GM12878 (cell line): ENCODE results near the gene TFRC. TPM values are rescaled to one million over a fixed set of nuclear protein-coding genes. Genes with fewer than 3 reads are reported as not detected.

Experiments used
- ATAC-seq: fragments of 200-7000 bp; cut with Tn5 transposase; 3 replicates; pipeline ENCODE4 v1.9.1; 2020; ENCODE audit warnings: mild to moderate bottlenecking, moderate library complexity
- BruUV-seq: library from RNA; stranded (reverse); fragments of 400-500 nt; replicated peaks from 2 replicates; lab custom pipeline; 2021; lab: Mats Ljungman, UMichigan
- CTCF ChIA-PET: fragments of 300-600 bp; sonication (Branson Sonifier 250); formaldehyde crosslinking; extraction: SDS; loops from one replicate; lab custom pipeline; 2021; ENCODE audit warnings: inconsistent platforms; lab: Yijun Ruan, JAX
- POLR2A ChIA-PET: fragments of 350-600 bp; formaldehyde crosslinking; extraction: SDS; loops from one replicate; lab custom pipeline; 2021; ENCODE audit warnings: inconsistent platforms; lab: Charles Lee
- RAD21 ChIA-PET: fragments of 300-600 bp; sonication (Branson Sonifier 250); formaldehyde crosslinking; loops from one replicate; lab custom pipeline; 2023; ENCODE audit warnings: antibody characterized with exemption; ENCODE audit not compliant: unreplicated experiment; lab: Charles Lee
- SMC1A ChIA-PET: fragments of 300-600 bp; sonication (Branson Sonifier 250); formaldehyde crosslinking; loops from one replicate; lab custom pipeline; 2023; ENCODE audit not compliant: unreplicated experiment, uncharacterized antibody; lab: Charles Lee
- DNase-seq: peaks from one replicate; pipeline ENCODE4 v3.0.0-alpha.2; 2011; ENCODE audit warnings: low read depth, low spot score
- FAIRE-seq: peaks from 3 replicates; lab custom pipeline; 2011; peaks lifted over from hg19 to GRCh38; lab: Jason Lieb, UNC
- H2AFZ ChIP-seq: 2 replicates; pipeline ENCODE4 v1.6.0; 2011; ENCODE audit warnings: low read depth, low read length, control low read depth; ENCODE audit not compliant: control insufficient read depth
- H3K27ac ChIP-seq: 2 replicates; pipeline ENCODE4 v1.5.1; 2011; ENCODE audit warnings: control low read depth; ENCODE audit not compliant: control insufficient read depth, insufficient read depth
- H3K27me3 ChIP-seq, 2 experiments: replicated peaks in 1 of 2; 2 replicates each; pipeline versions ENCODE4 v1.6.0 to v1.6.1; 2011; ENCODE audit warnings: low read length in 1 of 2; ENCODE audit not compliant: control insufficient read depth in 2 of 2, insufficient read depth in 2 of 2
- H3K36me3 ChIP-seq, 2 experiments: 2 replicates each; pipeline ENCODE4 v1.5.1; 2011; ENCODE audit warnings: low read length in 1 of 2; ENCODE audit not compliant: control insufficient read depth in 2 of 2, insufficient read depth in 2 of 2
- H3K4me1 ChIP-seq: 2 replicates; pipeline ENCODE4 v1.6.1; 2011; ENCODE audit warnings: mild to moderate bottlenecking, low read length, moderate library complexity, mixed read lengths; ENCODE audit not compliant: control insufficient read depth, insufficient read depth
- H3K4me2 ChIP-seq: 2 replicates; pipeline ENCODE4 v1.6.0; 2011; ENCODE audit warnings: control low read depth; ENCODE audit not compliant: control insufficient read depth, insufficient read depth
- H3K4me3 ChIP-seq: fragments of 200-600 bp; sonication (generic); 2 replicates; pipeline ENCODE4 v1.5.1; 2016
- H3K79me2 ChIP-seq: 2 replicates; pipeline ENCODE4 v1.6.0; 2011; ENCODE audit warnings: low read length; ENCODE audit not compliant: control insufficient read depth, insufficient read depth
- H3K9ac ChIP-seq: 2 replicates; pipeline ENCODE4 v1.8.0; 2011; ENCODE audit warnings: low read length, control low read depth, mixed read lengths; ENCODE audit not compliant: control insufficient read depth, insufficient read depth
- H3K9me3 ChIP-seq: replicated peaks from 3 replicates; pipeline ENCODE4 v1.5.1; 2011; ENCODE audit warnings: mild to moderate bottlenecking, low read length; ENCODE audit not compliant: control insufficient read depth, insufficient read depth
- H4K20me1 ChIP-seq: 2 replicates; pipeline ENCODE4 v1.6.0; 2011; ENCODE audit not compliant: control insufficient read depth, insufficient read depth
- CREB1 ChIP-seq: IDR thresholded peaks from 2 replicates; pipeline ENCODE4 v1.6.1; 2012; ENCODE audit warnings: low read depth, mild to moderate bottlenecking, inconsistent platforms
- CTCF ChIP-seq, 3 experiments: IDR thresholded peaks in 2 of 3; conservative IDR thresholded peaks in 1 of 3; 2 replicates each; pipeline ENCODE4 v1.5.1; 2011; ENCODE audit warnings: low read depth in 3 of 3, low read length in 3 of 3, mild to moderate bottlenecking in 3 of 3, control low read depth in 2 of 3, moderate library complexity in 2 of 3, inconsistent platforms in 1 of 3, mixed read lengths in 1 of 3; ENCODE audit not compliant: control insufficient read depth in 2 of 3, insufficient read depth in 1 of 3; ENCODE audit errors: extremely low read depth in 1 of 3
- CUX1 ChIP-seq: IDR thresholded peaks from 2 replicates; pipeline ENCODE4 v1.6.1; 2012; ENCODE audit warnings: improper control_type of control experiment, low read depth, low read length; ENCODE audit not compliant: insufficient replicate concordance
- ETV6 ChIP-seq, 2 experiments: fragments of 450-650 bp in 1 of 2; IDR thresholded peaks in 1 of 2; conservative IDR thresholded peaks in 1 of 2; 2 replicates each; pipeline ENCODE4 v1.6.1; 2014; ENCODE audit warnings: antibody characterized with exemption in 1 of 2, borderline replicate concordance in 1 of 2, low read depth in 1 of 2, mild to moderate bottlenecking in 1 of 2, moderate library complexity in 1 of 2
- HSF1 ChIP-seq: fragments of 150-350 bp; IDR thresholded peaks from 2 replicates; pipeline ENCODE4 v1.6.1; 2014; ENCODE audit warnings: mild to moderate bottlenecking, low read depth, low read length
- MLLT1 ChIP-seq: fragments of 450-650 bp; IDR thresholded peaks from 2 replicates; pipeline ENCODE4 v1.6.1; 2016; ENCODE audit warnings: mild to moderate bottlenecking
- RAD21 ChIP-seq: IDR thresholded peaks from 2 replicates; pipeline ENCODE4 v1.6.1; 2011; ENCODE audit warnings: mild to moderate bottlenecking, low read depth, low read length, moderate library complexity; ENCODE audit not compliant: insufficient read depth
- SMARCA5 ChIP-seq: fragments of 450-650 bp; IDR thresholded peaks from 2 replicates; pipeline ENCODE4 v1.6.1; 2017; ENCODE audit warnings: mild to moderate bottlenecking
- YBX1 ChIP-seq: fragments of 450-650 bp; IDR thresholded peaks from 2 replicates; pipeline ENCODE4 v1.6.1; 2016; ENCODE audit warnings: antibody characterized with exemption
- WGBS: methylation state at CpG from one replicate; pipeline ENCODE4 v1.1.6; 2016; ENCODE audit warnings: low lambda C conversion rate; ENCODE audit not compliant: insufficient replicate concordance, insufficient coverage; ENCODE audit errors: missing lambda C conversion rate; 5-methylcytosine and 5-hydroxymethylcytosine counted together
- in situ Hi-C: fragments of 300-500 bp; cut with MboI; formaldehyde crosslinking; loops from 9 replicates; pipeline ENCODE4 v1.14.3; 2018; ENCODE audit warnings: mixed read lengths
- intact Hi-C: fragments of 100-400 bp; cut with micrococcal nuclease; formaldehyde crosslinking; loops from one replicate; pipeline ENCODE4 v1.14.2; 2022; ENCODE audit not compliant: unreplicated experiment
- polyA plus RNA-seq, 11 experiments: library from polyadenylated mRNA; depleted of rRNA in 4 of 11; unstranded in 6 of 11; stranded (reverse) in 5 of 11; fragments of >200 nt; fragmentation: Nextera tagmentation in 4 of 11; fragmentation: Illumina TruSeq in 1 of 11; extraction: Ambion mirVana in 4 of 11; extraction: Trizol in 1 of 11; gene quantifications; 1 replicate in 1 of 11; 2 replicates in 10 of 11; pipeline versions ENCODE4 v1.2.1 to v1.2.3, GENCODE V29; 2011 to 2016; ENCODE audit warnings: inconsistent platforms in 2 of 11, missing spikeins in 2 of 11, low read depth in 1 of 11
- total RNA-seq, 4 experiments: library from RNA; depleted of rRNA in 3 of 4; stranded (reverse); fragments of >200 nt in 3 of 4; fragmentation: Illumina TruSeq in 1 of 4; extraction: Trizol in 1 of 4; gene quantifications; 2 replicates each; pipeline versions ENCODE4 v1.2.1 to v1.2.3, GENCODE V29; 2013 to 2021

TFRC gene
- total and polyA plus RNA-seq, 10 of the 15 experiments (the other 5 are each of a cell fraction or from before 2014, with no cell fraction given), result 123 to 526 (median 316) TPM

GRCh38 chr3:196073255-196073753, 8.6 kb downstream of the TFRC start:
- ChIA-PET SMC1A (interaction anchor here (0.6 to 12.5 kb wide), 41 partner anchors 9 to 1987 kb away, joined by 3 to 155 read pairs (median 5); no protein-coding TSS in a partner anchor), RAD21 (interaction anchor here (0.6 to 8.1 kb wide), 27 partner anchors 9 to 212 kb away, joined by 3 to 113 read pairs (median 7); no protein-coding TSS in a partner anchor), CTCF (interaction anchor here (0.6 to 8.5 kb wide), 51 partner anchors 9 to 945 kb away, joined by 3 to 157 read pairs (median 5); no protein-coding TSS in a partner anchor), POLR2A (interaction anchor here (0.6 to 3.9 kb wide), 20 partner anchors 8 to 728 kb away, joined by 3 to 34 read pairs (median 6); no protein-coding TSS in a partner anchor)
- 32% methylated on average over 6 of the region's 6 CpGs for WGBS
- H3K27ac ChIP-seq, result no peak overlapping the region
- H3K9me3 ChIP-seq, result no peaks in the 10 kb centered on the region; the same call in 2 of the 3 replicates
- peaks cover 75% of the 10 kb centered on the region for H3K79me2 ChIP-seq
- no peaks in the 10 kb centered on the region for H3K27me3 ChIP-seq
- H2AFZ ChIP-seq, result no peak overlapping the region
- H3K9ac ChIP-seq, result no peak overlapping the region
- H3K4me2 ChIP-seq, result no peak overlapping the region
- BruUV-seq, result no TSS peak
- ATAC-seq (peak; percentile 94), DNase-seq (peak; percentile 50), FAIRE-seq (no peak)
- H4K20me1 ChIP-seq, result peaks cover 5% of the 10 kb centered on the region; the same call in 1 of the 2 replicates
- in situ Hi-C loops (no loop called here), intact Hi-C loops (loop anchor here (1.0 to 5.0 kb wide), 4 partner anchors 51 to 123 kb away; no protein-coding TSS in a partner anchor)
- no peak overlapping the region for H3K4me3 ChIP-seq
- H3K4me1 ChIP-seq, result peaks cover 14% of the 10 kb centered on the region; the same call in 1 of the 2 replicates
- H3K36me3 ChIP-seq, result peaks cover 13 to 53% of the 10 kb centered on the region in 2 experiments
- TF ChIP-seq CREB1 (0 out of 2 replicates have a peak, but pooled peaks have one; percentile 22), CTCF (IDR thresholded peaks at IDR 0.05 in 2 of 3, conservative IDR thresholded peaks at IDR 0.05 in 1 of 3; ENCODE audit: control insufficient read depth in 2 of 3, extremely low read depth in 1 of 3, insufficient read depth in 1 of 3, low read depth in 3 of 3, low read length in 3 of 3) (peak; percentile 72 to 81 (median 76)), SMARCA5 (no peak), MLLT1 (peak; percentile 95), CUX1 (no peak), ETV6 (conservative IDR thresholded peaks at IDR 0.05 in 1 of 2, IDR thresholded peaks at IDR 0.05 in 1 of 2; ENCODE audit: borderline replicate concordance in 1 of 2, low read depth in 1 of 2) (peak in 1 of 2 experiments; percentile 28; a peak in 1 of 4 replicates), HSF1 (no peak), YBX1 (no peak), RAD21 (peak; percentile 95)
